Forelimb muscle (tissue), 1 donor: ENCODE results near the gene STK32C. TPM values are rescaled to one million over a fixed set of nuclear protein-coding genes. Genes with fewer than 3 reads are reported as not detected.

Experiments used
- DNase-seq: peaks from one replicate; pipeline ENCODE4 v3.0.0-alpha.2; 2013; ENCODE audit warnings: low read depth
- polyA plus RNA-seq: library from polyadenylated mRNA; unstranded; fragments of 120-200 nt; gene quantifications from one replicate; pipeline ENCODE4 v1.2.1, GENCODE V29; 2013; ENCODE audit not compliant: insufficient read length

STK32C gene
- polyA plus RNA-seq, 1 donor: 10.3 TPM

- no peak for DNase-seq
These were observed 59.1 kb downstream of the STK32C start for GRCh38 chr10:132248455-132249225.

- no peak for DNase-seq
These were observed 59.8 kb downstream of the STK32C start for GRCh38 chr10:132247943-132248342.

GRCh38 chr10:132246296-132246695 lies 61.5 kb downstream of the STK32C start:
- no peak for DNase-seq

GRCh38 chr10:132245056-132245455 lies 62.7 kb downstream of the STK32C start:
- DNase-seq: no peak

GRCh38 chr10:132243626-132244025 lies 64.1 kb downstream of the STK32C start:
- no peak for DNase-seq

GRCh38 chr10:132243141-132243540 lies 64.6 kb downstream of the STK32C start:
- no peak for DNase-seq

GRCh38 chr10:132242103-132242840 lies 65.5 kb downstream of the STK32C start:
- DNase-seq: no peak

- DNase-seq: no peak
These were observed 66.3 kb downstream of the STK32C start for GRCh38 chr10:132241496-132241895.

- no peak for DNase-seq
These were observed 66.7 kb downstream of the STK32C start for GRCh38 chr10:132241086-132241485.

GRCh38 chr10:132240581-132240980 lies 67.2 kb downstream of the STK32C start:
- no peak for DNase-seq

- no peak for DNase-seq
These were observed 67.6 kb downstream of the STK32C start for GRCh38 chr10:132240156-132240555.

GRCh38 chr10:132239126-132240031 lies 68.4 kb downstream of the STK32C start:
- no peak for DNase-seq

GRCh38 chr10:132238371-132239125 lies 69.2 kb downstream of the STK32C start:
- DNase-seq: no peak

- no peak for DNase-seq
These were observed 69.9 kb downstream of the STK32C start for GRCh38 chr10:132237871-132238270.

GRCh38 chr10:132237396-132237795 lies 70.4 kb downstream of the STK32C start:
- no peak for DNase-seq

- no peak for DNase-seq
These were observed 70.9 kb downstream of the STK32C start for GRCh38 chr10:132236881-132237280.

- no peak for DNase-seq
These were observed 71.6 kb downstream of the STK32C start for GRCh38 chr10:132236161-132236560.

- DNase-seq: no peak
These were observed 72.9 kb downstream of the STK32C start for GRCh38 chr10:132234860-132235259.

GRCh38 chr10:132233501-132234085 lies 74.2 kb downstream of the STK32C start:
- no peak for DNase-seq

GRCh38 chr10:132232981-132233380 lies 74.8 kb downstream of the STK32C start:
- no peak for DNase-seq
